Loucy (cell line): ENCODE results near the gene TMEM51.

ENCODE experiments used
- H2AFZ ChIP-seq: fragments of 200-600 bp; sonication (generic); 2 replicates; pipeline ENCODE4 v1.6.0; 2016; ENCODE audit warnings: antibody characterized with exemption, mild to moderate bottlenecking, low read length, moderate library complexity
- H3F3A ChIP-seq: fragments of 200-600 bp; 2 replicates; pipeline ENCODE4 v1.6.0; 2016; ENCODE audit warnings: antibody characterized with exemption, low read depth, mild to moderate bottlenecking
- H3K27me3 ChIP-seq: fragments of 200-600 bp; sonication (generic); 2 replicates; pipeline ENCODE4 v1.6.1; 2014; ENCODE audit warnings: low read length, mild to moderate bottlenecking; ENCODE audit not compliant: insufficient read depth, poor library complexity, severe bottlenecking
- H3K36me3 ChIP-seq: fragments of 200-600 bp; sonication (generic); 2 replicates; pipeline ENCODE4 v1.6.1; 2016; ENCODE audit warnings: low read length; ENCODE audit not compliant: insufficient read depth
- H3K4me1 ChIP-seq: fragments of 200-600 bp; sonication (generic); 2 replicates; pipeline ENCODE4 v1.5.1; 2014; ENCODE audit warnings: low read length, mild to moderate bottlenecking; ENCODE audit not compliant: insufficient read depth, poor library complexity, severe bottlenecking
- H3K4me2 ChIP-seq: fragments of 200-600 bp; sonication (generic); 2 replicates; pipeline ENCODE4 v1.6.0; 2014; ENCODE audit warnings: antibody characterized with exemption, low read length, low read depth, mild to moderate bottlenecking; ENCODE audit not compliant: poor library complexity, severe bottlenecking
- H3K4me3 ChIP-seq: fragments of 200-600 bp; sonication (generic); 2 replicates; pipeline ENCODE4 v1.5.1; 2014; ENCODE audit warnings: low read length, mild to moderate bottlenecking, mixed read lengths; ENCODE audit not compliant: poor library complexity, severe bottlenecking
- H3K79me2 ChIP-seq: fragments of 200-600 bp; sonication (generic); 2 replicates; pipeline ENCODE4 v1.6.1; 2014; ENCODE audit warnings: low read length; ENCODE audit not compliant: insufficient read depth
- H3K9ac ChIP-seq: fragments of 200-600 bp; sonication (generic); 2 replicates; pipeline ENCODE4 v1.6.0; 2014; ENCODE audit warnings: mild to moderate bottlenecking, low read depth, low read length, moderate library complexity; ENCODE audit not compliant: poor library complexity, severe bottlenecking
- H3K9me2 ChIP-seq: fragments of 200-600 bp; sonication (generic); replicated peaks from 2 replicates; pipeline ENCODE4 v1.6.1; 2016; ENCODE audit warnings: low read depth, low read length, mixed read lengths
- H3K9me3 ChIP-seq: fragments of 200-600 bp; sonication (generic); 2 replicates; pipeline ENCODE4 v1.6.1; 2014; ENCODE audit warnings: mild to moderate bottlenecking, antibody characterized with exemption, low read length, low read depth; ENCODE audit not compliant: insufficient read depth
- H4K20me1 ChIP-seq: fragments of 200-600 bp; sonication (generic); 2 replicates; pipeline ENCODE4 v1.6.0; 2014; ENCODE audit warnings: antibody characterized with exemption, low read length, mild to moderate bottlenecking; ENCODE audit not compliant: insufficient read depth, poor library complexity, severe bottlenecking
- EZH2phosphoT487 ChIP-seq: fragments of 200-600 bp; IDR thresholded peaks from 2 replicates; pipeline ENCODE4 v1.6.1; 2018; ENCODE audit warnings: antibody characterized with exemption, mild to moderate bottlenecking, moderate library complexity, borderline replicate concordance
- TF ChIP-seq, protein P1 (sequence below): fragments of 200-600 bp; sonication (generic); conservative IDR thresholded peaks from 2 replicates; pipeline ENCODE4 v1.5.1; 2014; ENCODE audit warnings: mild to moderate bottlenecking, antibody characterized with exemption, low read length

The TMEM51 gene

DNA sequence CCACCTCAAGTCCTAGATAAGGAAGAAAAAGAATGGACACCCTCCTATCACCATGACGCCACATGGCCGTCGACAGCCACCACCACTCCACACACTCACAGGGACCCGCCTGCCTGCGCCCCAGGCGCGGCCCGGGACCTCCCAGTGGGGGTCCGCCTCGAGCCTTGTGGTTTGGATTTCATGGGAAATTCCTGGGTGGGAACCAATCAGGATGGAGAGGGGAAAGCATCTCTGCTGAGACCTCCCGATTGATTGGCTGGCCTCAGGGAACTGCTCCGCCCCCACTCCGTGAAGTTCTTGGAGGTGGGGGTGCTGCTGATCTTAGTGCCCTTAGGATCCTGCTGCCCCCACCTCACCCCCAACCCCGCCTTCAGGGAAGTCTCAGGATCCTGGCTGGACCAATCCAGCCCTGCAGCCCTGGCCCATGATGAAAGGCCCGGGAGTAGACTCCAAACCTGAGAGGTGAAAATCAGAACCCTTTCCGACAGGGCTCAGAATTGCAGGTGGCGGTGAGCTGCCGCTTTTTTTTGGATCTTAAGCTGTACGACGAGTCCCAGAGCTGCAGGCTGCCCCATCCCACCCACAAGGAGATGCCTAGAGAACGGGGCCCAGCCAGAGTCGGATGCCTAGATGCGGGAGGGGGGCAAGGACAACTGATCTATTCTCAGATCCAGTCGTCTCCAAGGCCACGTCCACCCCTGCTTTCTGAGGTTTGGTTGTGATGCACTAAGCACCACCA is 29.0 kb upstream of the TMEM51 start:
- no peaks in the 10 kb centered on the region for H3K4me1 ChIP-seq
- H3K9me2 ChIP-seq, result no peaks in the 10 kb centered on the region
- H2AFZ ChIP-seq, result no peak overlapping the region
- H3K4me2 ChIP-seq, result no peak overlapping the region
- TF ChIP-seq, protein P1, sequence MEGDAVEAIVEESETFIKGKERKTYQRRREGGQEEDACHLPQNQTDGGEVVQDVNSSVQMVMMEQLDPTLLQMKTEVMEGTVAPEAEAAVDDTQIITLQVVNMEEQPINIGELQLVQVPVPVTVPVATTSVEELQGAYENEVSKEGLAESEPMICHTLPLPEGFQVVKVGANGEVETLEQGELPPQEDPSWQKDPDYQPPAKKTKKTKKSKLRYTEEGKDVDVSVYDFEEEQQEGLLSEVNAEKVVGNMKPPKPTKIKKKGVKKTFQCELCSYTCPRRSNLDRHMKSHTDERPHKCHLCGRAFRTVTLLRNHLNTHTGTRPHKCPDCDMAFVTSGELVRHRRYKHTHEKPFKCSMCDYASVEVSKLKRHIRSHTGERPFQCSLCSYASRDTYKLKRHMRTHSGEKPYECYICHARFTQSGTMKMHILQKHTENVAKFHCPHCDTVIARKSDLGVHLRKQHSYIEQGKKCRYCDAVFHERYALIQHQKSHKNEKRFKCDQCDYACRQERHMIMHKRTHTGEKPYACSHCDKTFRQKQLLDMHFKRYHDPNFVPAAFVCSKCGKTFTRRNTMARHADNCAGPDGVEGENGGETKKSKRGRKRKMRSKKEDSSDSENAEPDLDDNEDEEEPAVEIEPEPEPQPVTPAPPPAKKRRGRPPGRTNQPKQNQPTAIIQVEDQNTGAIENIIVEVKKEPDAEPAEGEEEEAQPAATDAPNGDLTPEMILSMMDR, result no peak
- no peak for TF ChIP-seq EZH2phosphoT487
- no peaks in the 10 kb centered on the region for H3K79me2 ChIP-seq
- H3K27me3 ChIP-seq, result no peaks in the 10 kb centered on the region
- H4K20me1 ChIP-seq, result no peaks in the 10 kb centered on the region
- no peaks in the 10 kb centered on the region for H3F3A ChIP-seq
- no peaks in the 10 kb centered on the region for H3K36me3 ChIP-seq
- no peak overlapping the region for H3K4me3 ChIP-seq
- no peaks in the 10 kb centered on the region for H3K9me3 ChIP-seq
- H3K9ac ChIP-seq, result no peak overlapping the region

DNA sequence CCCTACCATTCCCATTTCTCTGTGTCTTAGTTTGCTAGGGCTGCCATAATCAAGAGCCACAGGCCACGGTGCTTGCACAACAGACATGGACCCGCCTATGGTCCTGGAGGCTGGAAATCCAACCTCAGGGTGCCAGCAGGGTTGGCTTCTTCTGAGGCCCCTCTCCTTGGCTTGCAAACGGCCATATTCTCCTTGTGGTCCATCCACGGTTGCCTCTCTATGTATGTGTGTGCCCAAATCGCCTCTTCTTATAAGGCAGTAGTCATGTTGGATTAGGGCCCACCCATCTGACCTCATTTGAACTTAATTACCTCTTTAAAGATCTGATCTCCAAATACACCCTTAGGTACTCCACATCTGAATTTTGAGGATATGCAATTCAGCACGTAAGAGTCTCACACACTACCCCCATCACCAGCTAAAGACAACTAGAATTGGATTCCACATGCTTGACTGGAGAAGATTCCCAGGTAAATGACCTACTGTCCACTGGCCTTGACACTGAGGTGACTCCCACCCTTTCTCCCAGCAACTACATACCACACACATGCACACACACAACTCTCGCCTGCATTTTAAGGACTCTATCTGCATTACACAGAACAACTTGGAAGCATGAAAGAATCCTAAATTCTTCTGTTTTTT is 28.3 kb upstream of the TMEM51 start:
- H2AFZ ChIP-seq, result no peak overlapping the region
- H3K27me3 ChIP-seq, result no peaks in the 10 kb centered on the region
- H3K9me2 ChIP-seq, result no peaks in the 10 kb centered on the region
- H3K9ac ChIP-seq, result no peak overlapping the region
- H3K36me3 ChIP-seq, result no peaks in the 10 kb centered on the region
- H3F3A ChIP-seq, result no peaks in the 10 kb centered on the region
- H3K4me3 ChIP-seq, result no peak overlapping the region
- no peaks in the 10 kb centered on the region for H3K79me2 ChIP-seq
- H3K4me2 ChIP-seq, result no peak overlapping the region
- no peak for TF ChIP-seq EZH2phosphoT487
- TF ChIP-seq, protein P1, result no peak
- H3K9me3 ChIP-seq, result no peaks in the 10 kb centered on the region
- no peaks in the 10 kb centered on the region for H3K4me1 ChIP-seq
- H4K20me1 ChIP-seq, result no peaks in the 10 kb centered on the region

DNA sequence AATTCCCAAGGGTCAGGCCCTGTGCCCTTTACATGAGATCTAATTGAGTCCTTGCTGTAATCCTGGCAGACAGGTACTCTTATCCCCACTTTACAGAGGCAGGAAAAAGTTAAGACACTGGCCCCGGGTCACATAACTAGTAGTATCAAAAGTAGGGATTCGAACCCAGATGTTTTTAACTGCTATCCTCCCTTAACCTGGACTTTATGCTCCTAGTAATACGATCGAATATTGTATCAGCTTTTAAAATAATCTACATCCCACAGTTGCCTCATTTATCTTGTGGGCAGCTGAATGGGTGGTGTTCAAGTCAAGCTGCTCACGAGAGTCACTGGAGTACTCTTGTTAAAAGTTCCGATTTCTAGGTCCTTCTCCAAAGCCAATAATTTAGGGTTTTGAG is 25.5 kb upstream of the TMEM51 start:
- H3K4me2 ChIP-seq, result no peak overlapping the region
- no peaks in the 10 kb centered on the region for H3K36me3 ChIP-seq
- TF ChIP-seq, protein P1, result no peak
- TF ChIP-seq EZH2phosphoT487, result no peak
- H4K20me1 ChIP-seq, result no peaks in the 10 kb centered on the region
- H3K27me3 ChIP-seq, result no peaks in the 10 kb centered on the region
- no peaks in the 10 kb centered on the region for H3K79me2 ChIP-seq
- no peak overlapping the region for H3K4me3 ChIP-seq
- H3K9ac ChIP-seq, result no peak overlapping the region
- H3K4me1 ChIP-seq, result no peaks in the 10 kb centered on the region
- H2AFZ ChIP-seq, result no peak overlapping the region
- no peaks in the 10 kb centered on the region for H3K9me3 ChIP-seq
- H3K9me2 ChIP-seq, result no peaks in the 10 kb centered on the region
- H3F3A ChIP-seq, result no peaks in the 10 kb centered on the region
